ENCODE results near the gene SNX11.

Gene SNX11

DNA sequence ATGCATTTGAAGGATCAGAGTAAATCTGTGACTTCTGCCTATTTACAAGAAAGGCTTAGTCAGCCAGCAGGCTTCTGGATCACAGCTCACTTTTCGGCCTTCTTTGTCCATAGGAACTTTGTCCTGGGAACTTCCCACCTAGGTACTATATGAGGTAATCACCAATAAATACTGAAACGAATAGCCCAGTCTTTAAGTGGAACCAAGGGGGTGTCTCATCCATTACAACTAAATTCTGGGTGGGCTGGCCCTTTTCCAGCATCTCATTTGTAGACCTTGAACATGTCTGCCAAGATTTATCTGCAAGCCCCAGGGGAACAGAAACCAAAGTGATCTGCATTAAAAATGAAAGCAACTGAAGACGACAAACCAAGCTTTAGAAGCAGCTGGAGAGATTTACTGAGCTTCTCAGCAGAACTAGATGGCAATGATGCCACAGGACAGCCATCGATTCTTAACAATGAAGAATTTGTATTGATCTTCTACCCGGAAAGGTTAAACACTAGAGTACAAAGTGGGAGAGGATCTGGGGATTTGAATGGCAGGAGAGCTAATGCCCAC is 55.5 kb downstream of the SNX11 start:
- no peak for DNase-seq

DNA sequence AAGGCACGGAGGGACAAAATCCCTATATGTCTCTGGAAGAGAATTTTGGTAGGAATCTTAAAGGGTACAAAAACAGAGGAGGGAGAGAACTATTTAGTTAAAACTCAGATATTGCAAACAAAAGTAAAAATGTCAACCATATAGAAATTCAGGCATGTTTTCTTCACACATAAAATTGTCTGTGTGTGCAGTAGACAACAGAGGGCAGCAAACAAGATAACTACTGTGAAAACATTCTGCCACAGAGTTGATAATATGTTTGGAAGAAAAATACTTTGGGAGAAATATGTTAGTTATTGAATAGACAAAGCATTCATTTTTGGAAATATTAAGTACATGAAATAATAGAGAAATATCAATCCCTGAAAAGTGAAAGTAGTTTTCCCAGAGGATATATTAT is 56.2 kb downstream of the SNX11 start:
- no peak for DNase-seq

DNA sequence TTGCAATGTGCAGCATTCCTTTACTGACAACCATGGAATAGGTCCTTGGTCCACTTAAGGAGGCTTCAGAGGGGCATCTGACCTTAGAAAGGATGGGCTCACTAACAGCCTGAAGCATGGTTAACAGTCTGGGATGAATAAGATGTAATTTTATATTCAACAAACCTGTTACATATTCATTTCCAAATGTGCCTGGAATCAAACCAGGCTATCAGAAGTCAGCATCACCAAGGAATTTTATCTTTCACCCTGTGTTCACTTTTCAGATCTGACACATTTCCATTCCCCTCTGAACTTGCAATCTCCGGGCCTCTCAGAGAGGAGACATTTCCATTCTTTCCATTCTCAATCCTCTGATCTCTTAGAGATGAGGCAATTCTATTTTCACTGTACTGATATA is 62.4 kb downstream of the SNX11 start:
- DNase-seq = no peak

All from NCI-H2081 treated with DMSO at 0.1 percent for 48 hours (cell line).